Peyer's patch (tissue), 4 donors: ENCODE measurements around the gene UTP14A.

Source experiments
- CTCF ChIP-seq, 6 experiments: fragments of 450-650 bp in 4 of 6; fragments of 200-600 bp in 2 of 6; sonication (generic) in 1 of 6; IDR thresholded peaks; one replicate each; pipeline ENCODE4 v1.5.1; 2017 to 2019; ENCODE audit warnings: antibody characterized with exemption in 6 of 6, mild to moderate bottlenecking in 3 of 6, moderate library complexity in 1 of 6
- POLR2A ChIP-seq, 2 donors: fragments of 450-650 bp; IDR thresholded peaks; one replicate each; pipeline ENCODE4 v1.5.1; 2017; ENCODE audit warnings: antibody characterized with exemption in 2 of 2, mild to moderate bottlenecking in 2 of 2, moderate library complexity in 2 of 2

GRCh38 chrX:129940721-129941120 is 34.8 kb downstream of the UTP14A start:
- no peak for TF ChIP-seq CTCF (IDR thresholded peaks at IDR 0.05)
- TF ChIP-seq POLR2A (IDR thresholded peaks at IDR 0.05) = no peak
